H1 (cell line): ENCODE measurements around the gene MYH11. TPM values are rescaled to one million over a fixed set of nuclear protein-coding genes. Genes with fewer than 3 reads are reported as not detected.

Experiments used
- CTCF ChIA-PET: fragments of 300-600 bp; sonication (Branson Sonifier 250); formaldehyde crosslinking; loops from one replicate; lab custom pipeline; 2021; ENCODE audit not compliant: partially characterized antibody; lab: Charles Lee
- POLR2A ChIA-PET: fragments of 300-600 bp; sonication (Branson Sonifier 250); formaldehyde crosslinking; loops from one replicate; lab custom pipeline; 2021; ENCODE audit warnings: inconsistent platforms; ENCODE audit not compliant: partially characterized antibody; lab: Charles Lee
- DNase-seq, 2 experiments: peaks; one replicate each; pipeline versions ENCODE4 v3.0.0 to v3.0.0-alpha.2; 2010 to 2022; ENCODE audit warnings: low spot score in 2 of 2, low read depth in 1 of 2, mixed read lengths in 1 of 2
- FAIRE-seq: peaks from 2 replicates; lab custom pipeline; 2011; peaks lifted over from hg19 to GRCh38; lab: Jason Lieb, UNC
- H2AFZ ChIP-seq: 2 replicates; pipeline ENCODE4 v1.8.1; 2012; ENCODE audit warnings: low read length, inconsistent platforms
- H2AK5ac ChIP-seq: 2 replicates; pipeline ENCODE4 v1.6.1; 2013; ENCODE audit warnings: low read depth, low read length
- H2BK120ac ChIP-seq: replicated peaks from 2 replicates; pipeline ENCODE3; 2013; ENCODE audit warnings: low read depth, low read length, inconsistent platforms
- H2BK12ac ChIP-seq: 2 replicates; pipeline ENCODE4 v1.6.1; 2013; ENCODE audit warnings: low read depth, low read length
- H2BK15ac ChIP-seq: 2 replicates; pipeline ENCODE4 v1.6.1; 2013; ENCODE audit warnings: low read length
- H2BK20ac ChIP-seq: 2 replicates; pipeline ENCODE4 v1.6.1; 2013; ENCODE audit warnings: low read length
- H2BK5ac ChIP-seq: 2 replicates; pipeline ENCODE4 v1.6.1; 2013; ENCODE audit warnings: low read depth, low read length
- H3K14ac ChIP-seq: 2 replicates; pipeline ENCODE4 v1.6.1; 2013; ENCODE audit warnings: inconsistent platforms; ENCODE audit not compliant: insufficient read length
- H3K18ac ChIP-seq: 2 replicates; pipeline ENCODE4 v1.6.1; 2013; ENCODE audit warnings: low read length; ENCODE audit errors: extremely low read depth
- H3K23ac ChIP-seq: 2 replicates; pipeline ENCODE4 v1.6.1; 2013; ENCODE audit warnings: inconsistent platforms; ENCODE audit not compliant: insufficient read length
- H3K23me2 ChIP-seq: 2 replicates; pipeline ENCODE4 v1.6.1; 2013; ENCODE audit warnings: low read depth, low read length
- H3K27ac ChIP-seq: 2 replicates; pipeline ENCODE4 v1.6.1; 2011; ENCODE audit warnings: low read depth, low read length, inconsistent platforms
- H3K27me3 ChIP-seq, 4 experiments: replicated peaks in 1 of 4; 1 replicate in 1 of 4; 2 replicates in 3 of 4; pipeline versions ENCODE4 v1.6.1 to v1.8.1; 2011 to 2013; ENCODE audit warnings: low read length in 3 of 4, mild to moderate bottlenecking in 3 of 4, inconsistent platforms in 2 of 4, mixed read lengths in 2 of 4, moderate library complexity in 1 of 4; ENCODE audit not compliant: control insufficient read depth in 3 of 4, insufficient read depth in 3 of 4; ENCODE audit errors: extremely low read depth in 1 of 4
- H3K36me3 ChIP-seq, 4 experiments: 2 replicates each; pipeline versions ENCODE4 v1.6.1 to v1.8.1; 2011 to 2013; ENCODE audit warnings: mild to moderate bottlenecking in 4 of 4, low read length in 3 of 4, moderate library complexity in 2 of 4, control low read depth in 1 of 4, inconsistent platforms in 1 of 4; ENCODE audit not compliant: insufficient read depth in 4 of 4, control insufficient read depth in 2 of 4
- H3K4ac ChIP-seq: replicated peaks from 2 replicates; pipeline ENCODE3; 2013; ENCODE audit warnings: low read length, low read depth, mixed read lengths, inconsistent platforms; ENCODE audit not compliant: insufficient read length
- H3K4me1 ChIP-seq, 4 experiments: replicated peaks in 1 of 4; 1 replicate in 1 of 4; 2 replicates in 3 of 4; pipeline versions ENCODE4 v1.6.1 to v1.8.1; 2011 to 2013; ENCODE audit warnings: low read length in 3 of 4, inconsistent platforms in 2 of 4, mixed read lengths in 1 of 4; ENCODE audit not compliant: insufficient read depth in 4 of 4, control insufficient read depth in 3 of 4
- H3K4me2 ChIP-seq, 2 experiments: 2 replicates each; pipeline versions ENCODE4 v1.6.1 to v1.8.1; 2011 to 2013; ENCODE audit warnings: low read depth in 2 of 2, low read length in 2 of 2, control low read depth in 1 of 2, inconsistent platforms in 1 of 2, mild to moderate bottlenecking in 1 of 2; ENCODE audit not compliant: insufficient read depth in 1 of 2
- H3K4me3 ChIP-seq, 4 experiments: fragments of 200-600, 300-600 bp in 1 of 4; sonication (generic), shearing (Covaris generic), sonication (Bioruptor Twin) in 1 of 4; 2 replicates each; pipeline versions ENCODE4 v1.5.1 to v1.8.1; 2011 to 2016; ENCODE audit warnings: low read length in 4 of 4, low read depth in 3 of 4, control low read depth in 2 of 4, inconsistent platforms in 2 of 4, mild to moderate bottlenecking in 2 of 4, mixed read lengths in 1 of 4, moderate library complexity in 1 of 4; ENCODE audit not compliant: insufficient read depth in 2 of 4; ENCODE audit errors: extremely low read depth in 1 of 4
- H3K56ac ChIP-seq: replicated peaks from 2 replicates; pipeline ENCODE3; 2013; ENCODE audit warnings: low read depth, mild to moderate bottlenecking, mixed read lengths, low read length, inconsistent platforms; ENCODE audit not compliant: insufficient read length
- H3K79me1 ChIP-seq: 2 replicates; pipeline ENCODE4 v1.6.1; 2013; ENCODE audit warnings: low read depth, low read length, control low read depth
- H3K79me2 ChIP-seq, 2 experiments: 2 replicates each; pipeline versions ENCODE4 v1.6.1 to v1.8.1; 2012 to 2013; ENCODE audit warnings: low read length in 2 of 2, mild to moderate bottlenecking in 2 of 2, inconsistent platforms in 1 of 2; ENCODE audit not compliant: insufficient read depth in 2 of 2, control insufficient read depth in 1 of 2
- H3K9ac ChIP-seq, 4 experiments: replicated peaks in 1 of 4; 1 replicate in 1 of 4; 2 replicates in 3 of 4; pipeline versions ENCODE4 v1.6.1 to v1.8.1; 2011 to 2013; ENCODE audit warnings: low read depth in 3 of 4, low read length in 3 of 4, control low read depth in 2 of 4, mild to moderate bottlenecking in 2 of 4, moderate library complexity in 2 of 4, inconsistent platforms in 1 of 4; ENCODE audit errors: extremely low read depth in 1 of 4
- H3K9me3 ChIP-seq, 2 experiments: 2 replicates each; pipeline versions ENCODE4 v1.6.1 to v1.8.1; 2012 to 2013; ENCODE audit warnings: mild to moderate bottlenecking in 2 of 2, moderate library complexity in 2 of 2, control low read depth in 1 of 2, inconsistent platforms in 1 of 2, low read depth in 1 of 2, low read length in 1 of 2, mixed read lengths in 1 of 2; ENCODE audit not compliant: insufficient read depth in 2 of 2
- H4K20me1 ChIP-seq, 2 experiments: replicated peaks in 1 of 2; 2 replicates each; pipeline versions ENCODE3 to v1.8.1; 2011 to 2013; ENCODE audit warnings: inconsistent platforms in 2 of 2, low read length in 2 of 2, mild to moderate bottlenecking in 1 of 2; ENCODE audit not compliant: insufficient read depth in 2 of 2, control insufficient read depth in 1 of 2
- H4K5ac ChIP-seq: 2 replicates; pipeline ENCODE4 v1.6.1; 2013; ENCODE audit warnings: low read length, low read depth, mixed read lengths, inconsistent platforms; ENCODE audit not compliant: insufficient read length
- H4K8ac ChIP-seq: 2 replicates; pipeline ENCODE4 v1.8.0; 2013; ENCODE audit warnings: mild to moderate bottlenecking, moderate library complexity, low read length, inconsistent platforms; ENCODE audit not compliant: insufficient read depth; ENCODE audit errors: extremely low read depth
- H4K91ac ChIP-seq: replicated peaks from 2 replicates; pipeline ENCODE3; 2013; ENCODE audit warnings: low read length, mixed read lengths, inconsistent platforms; ENCODE audit not compliant: insufficient read length
- WGBS, 2 experiments: shearing (Covaris generic) in 1 of 2; methylation state at CpG; one replicate each; pipeline versions ENCODE4 v1.1.6 to v1.1.7; 2013 to 2015; ENCODE audit warnings: low lambda C conversion rate in 2 of 2, mixed read lengths in 2 of 2, inconsistent platforms in 1 of 2, low coverage in 1 of 2, missing lambda C conversion rate in 1 of 2; ENCODE audit not compliant: insufficient replicate concordance in 2 of 2, insufficient coverage in 1 of 2, insufficient read length in 1 of 2; ENCODE audit errors: extremely low coverage in 1 of 2, missing lambda C conversion rate in 1 of 2; 5-methylcytosine and 5-hydroxymethylcytosine counted together
- polyA plus RNA-seq, 7 experiments: library from polyadenylated mRNA; depleted of rRNA in 3 of 7; stranded (reverse) in 5 of 7; unstranded in 2 of 7; fragments of >200 nt in 5 of 7; fragments of 200-250 nt in 2 of 7; gene quantifications; 1 replicate in 5 of 7; 2 replicates in 1 of 7; 4 replicates in 1 of 7; pipeline versions ENCODE4 v1.2.1 to v1.2.3, GENCODE V29; 2011 to 2013; ENCODE audit warnings: missing spikeins in 2 of 7, mixed read lengths in 2 of 7
- total RNA-seq: library from RNA; stranded (reverse); fragmentation: NEBNext Ultra II Directional; extraction: Animal tissue kit (Norgen Biotek cat#: 25700); gene quantifications from 2 replicates; pipeline ENCODE4 v1.2.1, GENCODE V29; 2021
- TF ChIP-seq, protein P1 (sequence below): IDR thresholded peaks from 2 replicates; pipeline ENCODE4 v1.6.1; 2011; ENCODE audit warnings: low read length, improper control_type of control experiment

MYH11 gene
- total and polyA plus RNA-seq, 2 of the 8 experiments (the other 6 are each of a cell fraction or from before 2014, with no cell fraction given): 0.11 to 0.78 TPM

DNA sequence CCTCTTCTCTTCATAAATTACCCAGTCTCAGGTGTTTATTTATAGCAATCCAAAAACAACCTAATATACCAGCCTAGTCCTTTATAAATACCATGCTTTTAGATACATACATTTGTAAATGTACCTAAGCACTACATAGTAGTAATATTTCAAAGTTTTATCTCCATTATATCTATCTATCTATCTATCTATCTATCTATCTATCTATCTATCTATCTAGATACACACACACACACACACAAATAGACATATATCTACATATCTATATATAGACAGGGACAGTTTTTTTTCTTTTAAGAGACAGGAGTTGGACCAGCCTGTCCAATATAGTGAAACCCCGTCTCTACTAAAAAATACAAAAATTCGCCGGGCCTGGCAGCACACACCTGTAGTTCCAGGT, 25.7 kb upstream of the MYH11 start:
- H3K18ac ChIP-seq: no peak overlapping the region
- H2BK120ac ChIP-seq: no peak overlapping the region
- peaks cover 0 to 3% (median 1%) of the 10 kb centered on the region in 4 experiments; a peak in 1 of 7 replicates for H3K4me1 ChIP-seq
- DNase-seq (no peak), FAIRE-seq (no peak)
- peaks cover 3 to 25% (median 7%) of the 10 kb centered on the region in 4 experiments; a peak in 6 of 8 replicates for H3K36me3 ChIP-seq
- no peak overlapping the region for H2BK20ac ChIP-seq
- H4K20me1 ChIP-seq: peaks cover 2 to 6% of the 10 kb centered on the region in 2 experiments
- H3K79me1 ChIP-seq: peaks cover 8% of the 10 kb centered on the region; the same call in 1 of the 2 replicates
- no peak overlapping the region for H3K4me2 ChIP-seq
- no peak overlapping the region for H2AK5ac ChIP-seq
- no peaks in the 10 kb centered on the region for H3K27me3 ChIP-seq
- WGBS, 2 experiments: 79% methylated on average over 3 of the region's 3 CpGs; no CpG with 5 or more reads in 1 of the 2 experiments
- no peak overlapping the region for H2BK15ac ChIP-seq
- no peak overlapping the region for H3K56ac ChIP-seq
- H3K23ac ChIP-seq: no peak overlapping the region
- H3K4ac ChIP-seq: no peak overlapping the region
- H2AFZ ChIP-seq: no peak overlapping the region
- H4K5ac ChIP-seq: no peak overlapping the region
- H3K9ac ChIP-seq: no peak overlapping the region
- H2BK5ac ChIP-seq: no peak overlapping the region
- H4K91ac ChIP-seq: no peak overlapping the region
- H3K9me3 ChIP-seq: no peaks in the 10 kb centered on the region
- POLR2A ChIA-PET: no interaction called here
- no peak overlapping the region for H2BK12ac ChIP-seq
- H3K14ac ChIP-seq: no peak overlapping the region
- CTCF ChIA-PET: interaction anchor here (0.7 to 1.5 kb wide), 2 partner anchors 11 to 13 kb away, joined by 3 read pairs; no protein-coding TSS in a partner anchor
- H3K4me3 ChIP-seq: no peak overlapping the region
- no peaks in the 10 kb centered on the region; the same call in 1 of the 2 replicates for H3K23me2 ChIP-seq
- H3K79me2 ChIP-seq: peaks cover 10 to 43% of the 10 kb centered on the region in 2 experiments; a peak in 3 of 4 replicates
- no peak overlapping the region for H3K27ac ChIP-seq
- no peak overlapping the region for H4K8ac ChIP-seq
- TF ChIP-seq, protein P1, sequence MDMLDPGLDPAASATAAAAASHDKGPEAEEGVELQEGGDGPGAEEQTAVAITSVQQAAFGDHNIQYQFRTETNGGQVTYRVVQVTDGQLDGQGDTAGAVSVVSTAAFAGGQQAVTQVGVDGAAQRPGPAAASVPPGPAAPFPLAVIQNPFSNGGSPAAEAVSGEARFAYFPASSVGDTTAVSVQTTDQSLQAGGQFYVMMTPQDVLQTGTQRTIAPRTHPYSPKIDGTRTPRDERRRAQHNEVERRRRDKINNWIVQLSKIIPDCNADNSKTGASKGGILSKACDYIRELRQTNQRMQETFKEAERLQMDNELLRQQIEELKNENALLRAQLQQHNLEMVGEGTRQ: no peak
